LNCAP (cell line): ENCODE data around the gene BOLA1.

Experiments used
- TF ChIP-seq, protein P1 (sequence below): fragments of 450-650 bp; IDR thresholded peaks from 2 replicates; pipeline ENCODE4 v1.5.1; 2017; ENCODE audit warnings: mild to moderate bottlenecking

Gene BOLA1

DNA sequence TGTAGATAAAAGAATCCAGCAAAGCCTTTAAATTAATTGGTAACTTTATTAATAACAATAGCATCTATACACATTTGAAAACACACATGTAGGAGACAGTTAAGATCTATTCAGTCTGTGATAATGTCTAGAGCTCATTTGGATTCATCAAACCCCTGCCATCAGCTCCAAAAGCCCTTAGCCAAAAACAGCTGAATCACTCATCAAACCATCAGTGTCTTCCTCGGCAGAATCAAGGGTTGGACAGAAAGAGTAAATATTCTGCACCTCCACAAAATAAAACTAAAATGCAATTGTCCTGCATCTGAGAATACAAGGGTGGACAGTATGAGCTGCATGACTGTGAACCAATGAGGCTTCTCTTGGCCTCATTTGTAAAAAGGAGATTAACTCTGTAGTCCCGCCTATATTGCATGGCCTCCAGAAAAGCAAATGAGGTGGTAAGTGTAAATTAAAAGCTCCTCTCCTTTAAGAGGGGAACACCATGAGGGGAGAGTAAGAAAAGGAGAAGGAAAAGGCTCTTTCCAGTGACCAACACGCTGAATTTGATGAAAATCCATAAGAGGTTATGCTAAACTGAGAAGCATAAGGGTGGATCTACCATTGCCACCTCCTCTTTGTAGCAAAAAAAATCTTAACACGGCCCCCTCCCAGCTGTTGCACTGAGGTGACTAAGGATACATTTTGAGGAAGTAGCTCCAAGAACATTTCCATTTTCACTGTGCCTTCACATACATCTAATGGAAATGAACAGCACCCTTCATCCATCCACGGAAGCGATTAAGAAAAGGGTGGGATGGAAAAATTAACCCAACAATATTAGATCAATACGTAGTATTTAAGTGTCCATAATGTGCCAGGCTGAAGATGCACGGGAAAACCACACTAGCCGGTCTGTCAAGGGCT, 14.7 kb upstream of the BOLA1 start:
- TF ChIP-seq, protein P1, sequence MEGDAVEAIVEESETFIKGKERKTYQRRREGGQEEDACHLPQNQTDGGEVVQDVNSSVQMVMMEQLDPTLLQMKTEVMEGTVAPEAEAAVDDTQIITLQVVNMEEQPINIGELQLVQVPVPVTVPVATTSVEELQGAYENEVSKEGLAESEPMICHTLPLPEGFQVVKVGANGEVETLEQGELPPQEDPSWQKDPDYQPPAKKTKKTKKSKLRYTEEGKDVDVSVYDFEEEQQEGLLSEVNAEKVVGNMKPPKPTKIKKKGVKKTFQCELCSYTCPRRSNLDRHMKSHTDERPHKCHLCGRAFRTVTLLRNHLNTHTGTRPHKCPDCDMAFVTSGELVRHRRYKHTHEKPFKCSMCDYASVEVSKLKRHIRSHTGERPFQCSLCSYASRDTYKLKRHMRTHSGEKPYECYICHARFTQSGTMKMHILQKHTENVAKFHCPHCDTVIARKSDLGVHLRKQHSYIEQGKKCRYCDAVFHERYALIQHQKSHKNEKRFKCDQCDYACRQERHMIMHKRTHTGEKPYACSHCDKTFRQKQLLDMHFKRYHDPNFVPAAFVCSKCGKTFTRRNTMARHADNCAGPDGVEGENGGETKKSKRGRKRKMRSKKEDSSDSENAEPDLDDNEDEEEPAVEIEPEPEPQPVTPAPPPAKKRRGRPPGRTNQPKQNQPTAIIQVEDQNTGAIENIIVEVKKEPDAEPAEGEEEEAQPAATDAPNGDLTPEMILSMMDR = no peak

DNA sequence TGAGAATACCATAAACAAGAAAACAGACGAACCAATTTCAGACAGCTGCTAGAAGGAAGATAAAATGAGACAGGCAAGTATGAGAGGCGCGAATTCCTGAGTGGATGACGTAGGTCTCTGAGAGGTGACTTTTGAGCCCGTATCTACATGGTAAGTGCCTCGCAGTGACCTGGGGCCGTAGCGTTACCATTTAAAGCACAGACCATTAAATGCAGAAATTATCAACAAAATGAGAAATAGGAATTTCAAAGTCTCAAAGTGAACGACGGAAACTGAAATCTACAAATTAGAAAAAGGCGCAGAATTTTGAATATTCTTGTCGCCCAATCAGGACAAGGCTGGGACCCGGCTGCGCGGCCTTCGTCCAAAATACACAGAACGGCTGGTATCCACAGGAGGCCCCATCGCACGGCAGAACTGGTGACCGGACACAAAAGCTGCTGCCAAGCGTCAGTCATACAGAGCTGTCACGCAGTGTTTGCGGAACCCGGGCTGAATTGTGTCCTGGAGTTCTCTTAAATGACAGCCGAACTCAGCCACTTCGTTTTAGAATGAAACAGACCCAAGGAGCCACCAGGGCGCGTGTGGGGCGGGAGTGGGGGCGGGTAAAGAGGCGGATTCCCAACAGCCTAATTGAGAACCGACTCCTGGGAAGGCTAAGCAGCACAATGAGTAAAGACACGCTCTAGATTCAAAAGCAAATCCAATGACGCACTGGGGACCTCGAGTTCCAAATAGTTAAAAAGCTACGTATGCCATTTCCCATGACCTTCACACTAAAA, 13.8 kb upstream of the BOLA1 start:
- TF ChIP-seq, protein P1 = no peak

DNA sequence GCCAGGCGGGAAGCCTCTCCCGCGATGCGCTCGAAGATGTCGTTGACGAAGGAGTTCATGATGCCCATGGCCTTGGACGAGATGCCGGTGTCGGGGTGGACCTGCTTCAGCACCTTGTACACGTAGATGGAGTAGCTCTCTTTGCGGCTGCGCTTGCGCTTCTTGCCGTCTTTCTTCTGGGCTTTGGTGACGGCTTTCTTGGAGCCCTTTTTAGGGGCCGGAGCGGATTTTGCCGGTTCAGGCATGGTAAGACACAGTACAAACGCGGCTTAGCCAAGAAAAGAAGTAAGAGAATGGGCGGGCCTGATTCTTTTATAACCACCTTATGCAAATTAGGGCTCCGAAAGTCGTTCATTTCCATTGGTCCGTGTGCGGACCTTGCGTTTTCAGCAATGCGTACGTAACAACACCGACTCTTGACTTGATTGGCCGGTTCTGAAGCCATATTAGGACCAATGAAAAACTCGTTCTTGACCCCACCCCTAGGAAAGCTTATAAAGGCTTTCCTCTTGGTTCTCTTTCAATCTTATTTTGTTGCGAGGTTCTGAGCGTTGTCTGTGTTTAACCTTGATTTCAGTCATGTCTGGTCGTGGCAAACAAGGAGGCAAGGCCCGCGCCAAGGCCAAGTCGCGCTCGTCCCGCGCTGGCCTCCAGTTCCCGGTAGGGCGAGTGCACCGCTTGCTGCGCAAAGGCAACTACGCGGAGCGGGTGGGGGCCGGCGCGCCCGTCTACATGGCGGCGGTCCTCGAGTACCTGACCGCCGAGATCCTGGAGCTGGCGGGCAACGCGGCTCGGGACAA, 12.8 kb upstream of the BOLA1 start:
- TF ChIP-seq, protein P1 = no peak

DNA sequence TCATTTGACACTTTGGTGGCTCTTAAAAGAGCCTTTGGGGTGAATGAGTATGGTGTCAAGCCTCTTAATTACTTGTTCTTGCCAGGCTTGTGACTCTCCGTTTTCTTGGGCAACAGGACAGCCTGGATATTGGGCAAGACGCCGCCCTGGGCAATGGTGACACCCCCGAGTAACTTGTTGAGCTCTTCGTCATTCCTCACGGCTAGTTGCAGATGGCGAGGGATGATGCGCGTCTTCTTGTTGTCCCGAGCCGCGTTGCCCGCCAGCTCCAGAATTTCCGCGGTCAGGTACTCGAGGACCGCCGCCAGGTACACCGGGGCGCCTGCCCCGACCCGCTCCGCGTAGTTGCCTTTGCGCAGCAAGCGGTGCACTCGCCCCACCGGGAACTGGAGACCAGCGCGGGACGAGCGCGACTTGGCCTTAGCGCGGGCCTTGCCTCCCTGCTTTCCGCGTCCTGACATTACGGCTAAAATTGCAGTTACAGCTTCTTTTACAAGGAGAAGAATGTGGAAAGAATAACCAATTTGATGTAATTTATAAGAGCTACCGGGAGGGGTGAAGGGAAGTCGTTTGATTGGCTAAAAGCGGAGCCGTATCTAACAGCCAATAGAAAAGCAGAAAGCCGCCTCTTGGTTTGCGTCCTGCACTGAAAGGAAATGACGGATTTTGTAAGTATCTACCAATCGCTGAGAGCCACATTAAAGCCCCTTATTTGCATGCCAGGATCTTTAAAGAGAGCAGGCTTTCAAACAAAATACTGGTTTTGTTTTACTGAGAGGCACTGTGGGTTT, 11.7 kb upstream of the BOLA1 start:
- TF ChIP-seq, protein P1 = no peak

DNA sequence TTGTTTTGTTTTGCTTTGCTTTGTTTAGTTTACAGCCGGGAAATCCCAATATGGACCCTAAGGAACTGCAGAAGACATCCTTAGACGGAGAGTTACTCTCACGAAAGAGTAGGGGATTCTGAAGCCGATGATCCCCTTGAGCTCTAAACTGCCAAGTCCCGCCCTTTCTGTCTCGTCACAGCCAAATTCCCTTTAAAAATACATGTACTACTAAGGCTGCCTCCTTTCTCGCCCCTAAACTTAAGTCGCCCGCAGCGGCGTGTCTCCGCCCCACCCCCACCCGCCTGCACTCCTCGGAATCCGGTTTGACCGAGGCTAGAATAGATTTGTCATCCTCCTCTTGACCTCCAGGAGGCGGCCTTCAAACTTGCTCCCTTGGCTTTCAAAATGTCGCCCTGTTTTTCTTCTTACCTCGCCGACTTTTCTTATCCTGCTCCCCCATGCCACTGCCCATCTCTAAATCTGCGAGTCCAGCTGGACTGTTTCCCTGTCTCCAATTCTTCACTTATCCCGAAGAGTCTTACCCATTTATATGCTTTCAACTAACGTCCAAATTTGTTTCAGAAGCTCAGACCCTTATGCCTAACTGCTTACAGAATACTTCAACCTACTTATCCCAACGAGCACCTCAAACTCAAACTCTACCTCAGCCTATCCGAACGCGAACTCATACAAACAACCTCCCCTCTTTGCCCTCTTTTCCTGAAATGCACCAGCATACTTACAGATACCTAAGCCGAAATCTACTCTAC, 10.9 kb upstream of the BOLA1 start:
- TF ChIP-seq, protein P1 = peak; percentile 72; the same call in 1 of the 2 replicates

DNA sequence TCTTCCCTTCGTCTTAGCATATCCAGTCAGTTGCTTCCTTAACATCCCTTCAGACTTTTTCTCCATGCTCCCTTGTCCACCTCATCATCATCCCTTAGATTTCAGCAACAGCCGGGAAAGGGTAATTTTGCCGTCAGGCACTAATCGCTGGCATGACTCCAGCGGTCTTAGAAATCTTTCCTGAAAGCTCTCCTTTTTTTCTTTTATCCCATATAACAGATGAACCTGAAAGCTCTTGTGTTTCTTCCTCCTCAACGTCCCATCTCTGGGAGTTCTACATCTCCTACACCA, 10.4 kb upstream of the BOLA1 start:
- TF ChIP-seq, protein P1 = no peak
